HEK293 (cell line): ENCODE results near the gene GTPBP1.
A peak's percentile ranks its signal among the peaks of the same experiment; 100 is the strongest.

Experiments used
- ATF2 ChIP-seq: fragments of 450-650 bp; formaldehyde crosslinking; IDR thresholded peaks from 2 replicates; pipeline ENCODE4 v1.5.1; 2016; ENCODE audit warnings: missing biosample characterization, missing genetic modification characterization, low read depth
- BCL6B ChIP-seq: fragments of 450-650 bp; formaldehyde crosslinking; IDR thresholded peaks from 2 replicates; pipeline ENCODE4 v1.5.1; 2017; ENCODE audit warnings: missing biosample characterization, missing genetic modification characterization
- EGR2 ChIP-seq: fragments of 450-650 bp; formaldehyde crosslinking; IDR thresholded peaks from 2 replicates; pipeline ENCODE4 v1.5.1; 2016; ENCODE audit warnings: low read depth, missing biosample characterization, missing genetic modification characterization
- HOXA7 ChIP-seq: sonication (generic); formaldehyde crosslinking; IDR thresholded peaks from 2 replicates; pipeline ENCODE4 v1.8.1; 2022; ENCODE audit warnings: missing genetic modification reagents, borderline replicate concordance
- KLF7 ChIP-seq: fragments of 450-650 bp; formaldehyde crosslinking; IDR thresholded peaks from 2 replicates; pipeline ENCODE4 v1.5.1; 2016; ENCODE audit warnings: missing biosample characterization, missing genetic modification characterization, borderline replicate concordance
- OSR2 ChIP-seq: fragments of 450-650 bp; formaldehyde crosslinking; IDR thresholded peaks from 2 replicates; pipeline ENCODE4 v1.5.1; 2016; ENCODE audit warnings: missing biosample characterization, missing genetic modification characterization
- REPIN1 ChIP-seq: fragments of 450-650 bp; formaldehyde crosslinking; IDR thresholded peaks from 2 replicates; pipeline ENCODE4 v1.5.1; 2017; ENCODE audit warnings: missing biosample characterization, missing genetic modification characterization, low read depth
- SP2 ChIP-seq: fragments of 450-650 bp; formaldehyde crosslinking; IDR thresholded peaks from 2 replicates; pipeline ENCODE4 v1.5.1; 2016; ENCODE audit warnings: missing biosample characterization, missing genetic modification characterization
- SP3 ChIP-seq: fragments of 450-650 bp; formaldehyde crosslinking; IDR thresholded peaks from 2 replicates; pipeline ENCODE4 v1.5.1; 2016; ENCODE audit warnings: missing biosample characterization, missing genetic modification characterization
- WT1 ChIP-seq: fragments of 450-650 bp; formaldehyde crosslinking; IDR thresholded peaks from 2 replicates; pipeline ENCODE4 v1.5.1; 2016; ENCODE audit warnings: missing biosample characterization, missing genetic modification characterization
- YY1 ChIP-seq: fragments of 450-650 bp; formaldehyde crosslinking; IDR thresholded peaks from 2 replicates; pipeline ENCODE4 v1.5.1; 2018; ENCODE audit warnings: missing biosample characterization, missing genetic modification characterization
- ZBTB17 ChIP-seq: fragments of 450-650 bp; formaldehyde crosslinking; IDR thresholded peaks from 2 replicates; pipeline ENCODE4 v1.5.1; 2016; ENCODE audit warnings: missing biosample characterization, missing genetic modification characterization
- ZBTB6 ChIP-seq: fragments of 450-650 bp; formaldehyde crosslinking; IDR thresholded peaks from 2 replicates; pipeline ENCODE4 v1.5.1; 2017; ENCODE audit warnings: missing biosample characterization, missing genetic modification characterization
- ZFP37 ChIP-seq: fragments of 450-650 bp; formaldehyde crosslinking; IDR thresholded peaks from 2 replicates; pipeline ENCODE4 v1.5.1; 2016; ENCODE audit warnings: missing biosample characterization, missing genetic modification characterization
- ZIC2 ChIP-seq: fragments of 450-650 bp; formaldehyde crosslinking; IDR thresholded peaks from 2 replicates; pipeline ENCODE4 v1.5.1; 2016; ENCODE audit warnings: missing biosample characterization, missing genetic modification characterization
- ZNF114 ChIP-seq: fragments of 450-650 bp; formaldehyde crosslinking; IDR thresholded peaks from 2 replicates; pipeline ENCODE4 v1.5.0; 2017; ENCODE audit warnings: missing biosample characterization, missing genetic modification characterization
- ZNF239 ChIP-seq: fragments of 450-650 bp; formaldehyde crosslinking; IDR thresholded peaks from 2 replicates; pipeline ENCODE4 v1.5.1; 2016; ENCODE audit warnings: missing biosample characterization, missing genetic modification characterization
- ZNF302 ChIP-seq: fragments of 450-650 bp; formaldehyde crosslinking; IDR thresholded peaks from 2 replicates; pipeline ENCODE4 v1.5.1; 2016; ENCODE audit warnings: missing biosample characterization, missing genetic modification characterization, low read depth
- ZNF311 ChIP-seq: fragments of 450-650 bp; formaldehyde crosslinking; IDR thresholded peaks from 2 replicates; pipeline ENCODE4 v1.5.1; 2017; ENCODE audit warnings: missing biosample characterization, missing genetic modification characterization, borderline replicate concordance
- ZNF394 ChIP-seq: fragments of 450-650 bp; formaldehyde crosslinking; IDR thresholded peaks from 2 replicates; pipeline ENCODE4 v1.5.1; 2016; ENCODE audit warnings: missing biosample characterization, missing genetic modification characterization, mild to moderate bottlenecking, moderate library complexity, borderline replicate concordance
- ZNF423 ChIP-seq: fragments of 450-650 bp; formaldehyde crosslinking; IDR thresholded peaks from 2 replicates; pipeline ENCODE4 v1.5.1; 2016; ENCODE audit warnings: missing biosample characterization, missing genetic modification characterization
- ZNF501 ChIP-seq: fragments of 450-650 bp; formaldehyde crosslinking; IDR thresholded peaks from 2 replicates; pipeline ENCODE4 v1.5.1; 2016; ENCODE audit warnings: missing biosample characterization, missing genetic modification characterization
- ZNF514 ChIP-seq: fragments of 450-650 bp; formaldehyde crosslinking; IDR thresholded peaks from 2 replicates; pipeline ENCODE4 v1.5.1; 2016; ENCODE audit warnings: missing biosample characterization, missing genetic modification characterization
- ZNF521 ChIP-seq: fragments of 450-650 bp; formaldehyde crosslinking; IDR thresholded peaks from 2 replicates; pipeline ENCODE4 v1.5.1; 2017; ENCODE audit warnings: missing biosample characterization, mild to moderate bottlenecking, missing genetic modification characterization
- ZNF529 ChIP-seq: fragments of 450-650 bp; formaldehyde crosslinking; IDR thresholded peaks from 2 replicates; pipeline ENCODE4 v1.5.1; 2017; ENCODE audit warnings: missing genetic modification characterization, missing biosample characterization; ENCODE audit not compliant: insufficient replicate concordance
- ZNF530 ChIP-seq: fragments of 450-650 bp; formaldehyde crosslinking; IDR thresholded peaks from 2 replicates; pipeline ENCODE4 v1.5.1; 2016; ENCODE audit warnings: low read depth, missing biosample characterization, missing genetic modification characterization
- ZNF549 ChIP-seq: fragments of 450-650 bp; IDR thresholded peaks from 2 replicates; pipeline ENCODE4 v1.5.1; 2018; ENCODE audit warnings: missing biosample characterization, missing genetic modification characterization, mild to moderate bottlenecking, inconsistent platforms, moderate library complexity
- ZNF558 ChIP-seq: fragments of 450-650 bp; formaldehyde crosslinking; IDR thresholded peaks from 2 replicates; pipeline ENCODE4 v1.5.1; 2016; ENCODE audit warnings: missing biosample characterization, missing genetic modification characterization
- ZNF660 ChIP-seq: fragments of 450-650 bp; IDR thresholded peaks from 2 replicates; pipeline ENCODE4 v1.5.1; 2018; ENCODE audit warnings: missing biosample characterization, mild to moderate bottlenecking, missing genetic modification characterization
- ZNF664 ChIP-seq: fragments of 450-650 bp; formaldehyde crosslinking; IDR thresholded peaks from 2 replicates; pipeline ENCODE4 v1.5.1; 2016; ENCODE audit warnings: missing biosample characterization, missing genetic modification characterization
- ZNF707 ChIP-seq: fragments of 450-650 bp; formaldehyde crosslinking; IDR thresholded peaks from 2 replicates; pipeline ENCODE4 v1.5.1; 2016; ENCODE audit warnings: missing biosample characterization, missing genetic modification characterization
- ZNF785 ChIP-seq: fragments of 450-650 bp; formaldehyde crosslinking; IDR thresholded peaks from 2 replicates; pipeline ENCODE4 v1.5.1; 2016; ENCODE audit warnings: missing biosample characterization, missing genetic modification characterization
- TF ChIP-seq, protein P1 (sequence below): fragments of 450-650 bp; formaldehyde crosslinking; IDR thresholded peaks from 2 replicates; pipeline ENCODE4 v1.5.1; 2016; ENCODE audit warnings: missing biosample characterization, missing genetic modification characterization
- TF ChIP-seq, protein P2 (sequence below): fragments of 450-650 bp; formaldehyde crosslinking; IDR thresholded peaks from 2 replicates; pipeline ENCODE4 v1.5.1; 2016; ENCODE audit warnings: missing biosample characterization, missing genetic modification characterization

GTPBP1 gene

DNA sequence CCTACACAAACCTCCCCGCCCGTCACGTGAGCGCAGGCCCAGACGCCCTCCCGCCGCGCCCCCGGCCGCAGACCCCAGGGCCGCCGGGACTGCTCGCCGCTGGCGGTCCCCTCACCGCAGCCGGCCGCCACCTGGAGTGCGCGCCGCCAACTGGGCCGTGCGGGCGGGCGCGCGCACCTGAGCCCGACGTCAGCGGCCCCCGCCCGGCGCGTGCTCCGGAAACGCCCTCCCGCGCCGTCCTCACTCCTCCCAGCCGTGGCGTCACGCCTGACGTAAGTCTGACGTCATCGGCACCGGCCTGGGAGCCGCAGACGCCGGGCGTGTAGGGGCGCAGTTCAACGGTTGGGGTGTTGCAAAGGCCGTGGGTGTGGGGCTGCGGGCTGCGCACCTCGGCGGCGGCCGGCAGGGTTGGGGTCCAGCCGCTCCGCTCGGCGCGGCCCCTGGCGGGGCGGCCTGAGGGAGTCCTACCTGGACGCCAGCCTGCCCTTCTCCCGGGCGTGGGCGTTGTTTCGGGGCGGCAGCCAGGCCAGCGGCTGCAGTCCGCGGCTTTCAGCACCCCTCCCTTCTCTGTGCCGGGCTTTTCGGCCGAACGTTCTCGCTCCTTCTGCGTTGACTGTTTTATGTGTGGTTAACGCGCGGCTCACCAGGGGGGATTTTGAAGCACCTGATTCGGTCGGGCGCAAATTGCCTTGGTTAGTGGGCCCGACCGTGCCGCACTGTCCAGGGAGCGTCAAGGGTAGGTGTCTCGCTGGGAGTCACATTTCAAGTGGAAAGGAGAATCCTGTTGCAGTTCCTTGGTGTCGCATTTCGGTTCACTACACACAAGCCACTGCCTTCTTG lies 4.7 kb upstream of the GTPBP1 start, which contains the start of gene JOSD1 (continued):
- peak; percentile 98 for TF ChIP-seq ATF2 (tag by site-specific recombination)
- TF ChIP-seq ZNF549 (tag by site-specific recombination), result no peak
- peak; percentile 89 for TF ChIP-seq KLF7 (tag by site-specific recombination)
- no peak for TF ChIP-seq ZNF558 (tag by site-specific recombination)
- peak; percentile 86 for TF ChIP-seq ZIC2 (tag by site-specific recombination)
- TF ChIP-seq OSR2 (tag by site-specific recombination), result peak; percentile 30
- TF ChIP-seq, protein P1, sequence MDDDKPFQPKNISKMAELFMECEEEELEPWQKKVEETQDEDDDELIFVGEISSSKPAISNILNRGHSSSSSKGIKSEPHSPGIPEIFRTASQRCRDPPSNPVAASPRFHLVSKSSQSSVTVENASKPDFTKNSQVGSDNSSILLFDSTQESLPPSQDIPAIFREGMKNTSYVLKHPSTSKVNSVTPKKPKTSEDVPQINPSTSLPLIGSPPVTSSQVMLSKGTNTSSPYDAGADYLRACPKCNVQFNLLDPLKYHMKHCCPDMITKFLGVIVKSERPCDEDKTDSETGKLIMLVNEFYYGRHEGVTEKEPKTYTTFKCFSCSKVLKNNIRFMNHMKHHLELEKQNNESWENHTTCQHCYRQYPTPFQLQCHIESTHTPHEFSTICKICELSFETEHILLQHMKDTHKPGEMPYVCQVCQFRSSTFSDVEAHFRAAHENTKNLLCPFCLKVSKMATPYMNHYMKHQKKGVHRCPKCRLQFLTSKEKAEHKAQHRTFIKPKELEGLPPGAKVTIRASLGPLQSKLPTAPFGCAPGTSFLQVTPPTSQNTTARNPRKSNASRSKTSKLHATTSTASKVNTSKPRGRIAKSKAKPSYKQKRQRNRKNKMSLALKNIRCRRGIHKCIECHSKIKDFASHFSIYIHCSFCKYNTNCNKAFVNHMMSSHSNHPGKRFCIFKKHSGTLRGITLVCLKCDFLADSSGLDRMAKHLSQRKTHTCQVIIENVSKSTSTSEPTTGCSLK (tag by site-specific recombination), result no peak
- no peak for TF ChIP-seq ZBTB6
- TF ChIP-seq ZNF311 (tag by site-specific recombination), result no peak
- TF ChIP-seq WT1, result peak; percentile 59
- peak; percentile 59; the same call in 1 of the 2 replicates for TF ChIP-seq EGR2 (tag by site-specific recombination)
- no peak for TF ChIP-seq ZNF239
- TF ChIP-seq ZNF114 (tag by site-specific recombination), result no peak
- no peak for TF ChIP-seq HOXA7
- peak; percentile 78 for TF ChIP-seq ZFP37 (tag by site-specific recombination)
- TF ChIP-seq SP2 (tag by site-specific recombination), result peak; percentile 60
- peak; percentile 54; the same call in 1 of the 2 replicates for TF ChIP-seq REPIN1 (tag by site-specific recombination)
- TF ChIP-seq, protein P2, sequence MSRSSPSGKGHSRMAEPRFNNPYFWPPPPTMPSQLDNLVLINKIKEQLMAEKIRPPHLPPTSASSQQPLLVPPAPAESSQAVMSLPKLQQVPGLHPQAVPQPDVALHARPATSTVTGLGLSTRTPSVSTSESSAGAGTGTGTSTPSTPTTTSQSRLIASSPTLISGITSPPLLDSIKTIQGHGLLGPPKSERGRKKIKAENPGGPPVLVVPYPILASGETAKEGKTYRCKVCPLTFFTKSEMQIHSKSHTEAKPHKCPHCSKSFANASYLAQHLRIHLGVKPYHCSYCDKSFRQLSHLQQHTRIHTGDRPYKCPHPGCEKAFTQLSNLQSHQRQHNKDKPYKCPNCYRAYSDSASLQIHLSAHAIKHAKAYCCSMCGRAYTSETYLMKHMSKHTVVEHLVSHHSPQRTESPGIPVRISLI, result no peak
- TF ChIP-seq ZNF660, result peak; percentile 84
- TF ChIP-seq YY1 (tag by site-specific recombination), result no peak; the same call in 1 of the 2 replicates
- TF ChIP-seq ZNF394 (tag by site-specific recombination), result peak; percentile 94
- no peak for TF ChIP-seq BCL6B
- TF ChIP-seq ZNF423 (tag by site-specific recombination), result no peak
- no peak for TF ChIP-seq ZNF521
- TF ChIP-seq ZNF530 (tag by site-specific recombination), result no peak
- no peak for TF ChIP-seq ZNF664 (tag by site-specific recombination)
- TF ChIP-seq ZNF501 (tag by site-specific recombination), result peak; percentile 90
- TF ChIP-seq ZNF707 (tag by site-specific recombination), result no peak
- peak; percentile 8 for TF ChIP-seq ZNF529 (tag by site-specific recombination)
- no peak for TF ChIP-seq ZNF302
- TF ChIP-seq ZNF785 (tag by site-specific recombination), result peak; percentile 80; the same call in 1 of the 2 replicates
- no peak for TF ChIP-seq ZNF514 (tag by site-specific recombination)
- peak; percentile 84 for TF ChIP-seq ZBTB17 (tag by site-specific recombination)
- TF ChIP-seq SP3 (tag by site-specific recombination), result peak; percentile 59
